GM21528 (cell line): ENCODE results near the gene HEATR1.
"Not testable (repeated sequence)": the region's sequence is repeated elsewhere in the genome, so short reads cannot be mapped to it uniquely, and the experiment has no call there.

Experiments used
- ATAC-seq: cut with Tn5 transposase; IDR thresholded peaks from one replicate; pipeline ENCODE4 v1.9.1; 2021; ENCODE audit warnings: mild to moderate bottlenecking, moderate library complexity; ENCODE audit not compliant: unreplicated experiment, low FRiP score

Gene HEATR1

GRCh38 chr1:236589531-236589930 is 14.8 kb downstream of the HEATR1 start:
- ATAC-seq, result no peak

- ATAC-seq, result no peak
Observed at GRCh38 chr1:236581528-236581927, 22.8 kb downstream of the HEATR1 start.

GRCh38 chr1:236580404-236580803 is 23.9 kb downstream of the HEATR1 start:
- not testable (repeated sequence) for ATAC-seq

- no peak for ATAC-seq
Observed at GRCh38 chr1:236578661-236579060, 25.7 kb downstream of the HEATR1 start.

- not testable (repeated sequence) for ATAC-seq
Observed at GRCh38 chr1:236577041-236577440, 27.3 kb downstream of the HEATR1 start.

- ATAC-seq, result no peak
Observed at GRCh38 chr1:236576004-236576403, 28.3 kb downstream of the HEATR1 start.

- no peak for ATAC-seq
Observed at GRCh38 chr1:236575523-236575922, 28.8 kb downstream of the HEATR1 start.

- ATAC-seq, result no peak
Observed at GRCh38 chr1:236568285-236568894, 35.9 kb downstream of the HEATR1 start.

- no peak for ATAC-seq
Observed at GRCh38 chr1:236565530-236565929, 38.8 kb downstream of the HEATR1 start.

GRCh38 chr1:236561976-236562375 is 42.3 kb downstream of the HEATR1 start:
- ATAC-seq, result no peak

GRCh38 chr1:236560213-236560771 is 44.0 kb downstream of the HEATR1 start:
- ATAC-seq, result no peak

- no peak for ATAC-seq
Observed at GRCh38 chr1:236558846-236559245, 45.5 kb downstream of the HEATR1 start.

- no peak for ATAC-seq
Observed at GRCh38 chr1:236558081-236558480, 46.2 kb downstream of the HEATR1 start.

- no peak for ATAC-seq
Observed at GRCh38 chr1:236556606-236557005, 47.7 kb downstream of the HEATR1 start.

- ATAC-seq, result no peak
Observed at GRCh38 chr1:236553370-236553769, 50.9 kb downstream of the HEATR1 start.

- no peak for ATAC-seq
Observed at GRCh38 chr1:236552901-236553300, 51.4 kb downstream of the HEATR1 start.

GRCh38 chr1:236552096-236552495 is 52.2 kb downstream of the HEATR1 start:
- ATAC-seq, result no peak

- ATAC-seq, result no peak
Observed at GRCh38 chr1:236550961-236551851, 53.1 kb downstream of the HEATR1 start.

- ATAC-seq, result no peak
Observed at GRCh38 chr1:236548452-236548851, 55.9 kb downstream of the HEATR1 start.

GRCh38 chr1:236545621-236546169 is 58.6 kb downstream of the HEATR1 start:
- ATAC-seq, result no peak

GRCh38 chr1:236543065-236543669 is 61.1 kb downstream of the HEATR1 start:
- no peak for ATAC-seq
